HL-60 (cell line): ENCODE measurements around the gene SLC2A9.
A peak's percentile ranks its signal among the peaks of the same experiment; 100 is the strongest.

Experiments used
- DNase-seq, 2 experiments: peaks; one replicate each; pipeline ENCODE4 v3.0.0-alpha.2; 2010 to 2020; ENCODE audit warnings: low read depth in 1 of 2, low spot score in 1 of 2
- H3K27ac ChIP-seq: fragments of 250-450 bp; sonication (Bioruptor Pico); replicated peaks from 2 replicates; pipeline ENCODE4 v1.5.1; 2020; ENCODE audit warnings: mild to moderate bottlenecking, moderate library complexity
- H3K27me3 ChIP-seq: fragments of 250-450 bp; sonication (Bioruptor Pico); 2 replicates; pipeline ENCODE4 v1.5.1; 2021; ENCODE audit warnings: mild to moderate bottlenecking, moderate library complexity; ENCODE audit not compliant: insufficient read depth, poor library complexity, severe bottlenecking
- H3K4me3 ChIP-seq: replicated peaks from 2 replicates; pipeline ENCODE4 v1.5.1; 2011; ENCODE audit warnings: mild to moderate bottlenecking, control low read depth, low read length; ENCODE audit not compliant: insufficient read depth
- CTCF ChIP-seq: IDR thresholded peaks from one replicate; pipeline ENCODE4 v1.5.1; 2011; ENCODE audit warnings: low read length, control low read depth, inconsistent platforms; ENCODE audit not compliant: insufficient read depth
- GABPA ChIP-seq: IDR thresholded peaks from 2 replicates; pipeline ENCODE4 v1.6.1; 2012; ENCODE audit warnings: low read depth
- POLR2AphosphoS5 ChIP-seq: IDR thresholded peaks from 2 replicates; pipeline ENCODE4 v1.6.1; 2012; ENCODE audit warnings: low read depth
- REST ChIP-seq: IDR thresholded peaks from 2 replicates; pipeline ENCODE4 v1.6.1; 2012; ENCODE audit warnings: low read depth; ENCODE audit not compliant: insufficient replicate concordance
- SPI1 ChIP-seq: IDR thresholded peaks from 2 replicates; pipeline ENCODE4 v1.6.1; 2012; ENCODE audit warnings: low read depth, mild to moderate bottlenecking, borderline replicate concordance
- long read RNA-seq: library from polyadenylated mRNA; unstranded; transcript quantifications from one replicate; pipeline ENCODE4 v2.0.0, GENCODE V29; 2020

SLC2A9 gene
- long read RNA-seq, partial matches to known transcripts: 0 of 3 reads
- long read RNA-seq, other reads (novel, unspliced or antisense): 2 of 3 reads

GRCh38 chr4:10020871-10021652 lies at the start of gene SLC2A9:
Gene SLC2A9 (minus strand): TSS chr4:10021497. CDS start chr4:10021429, 68 bp downstream.
- peak in 1 of 2 experiments; percentile 52 for DNase-seq
- TF ChIP-seq REST (no peak), SPI1 (no peak), CTCF (no peak), POLR2AphosphoS5 (no peak), GABPA (no peak)
- H3K27me3 ChIP-seq: no peaks in the 10 kb centered on the region
- H3K27ac ChIP-seq: peak within 1 kb of the TSS; percentile 51
- H3K4me3 ChIP-seq: peak within 1 kb of the TSS; percentile 38

GRCh38 chr4:10069075-10069642 lies 47.9 kb upstream of the SLC2A9 start:
- TF ChIP-seq GABPA (no peak), SPI1 (no peak), REST (no peak), CTCF (no peak), POLR2AphosphoS5 (no peak)
- Histone ChIP-seq H3K27ac (no peak overlapping the region), H3K27me3 (no peaks in the 10 kb centered on the region), H3K4me3 (no peak overlapping the region)
- no peak for DNase-seq

GRCh38 chr4:10066670-10067651 lies 45.7 kb upstream of the SLC2A9 start:
- no peak for TF ChIP-seq REST
- TF ChIP-seq POLR2AphosphoS5: no peak
- TF ChIP-seq CTCF: no peak
- no peak for TF ChIP-seq SPI1
- no peak for TF ChIP-seq GABPA
- H3K4me3 ChIP-seq: no peak overlapping the region
- no peak for DNase-seq
- no peak overlapping the region for H3K27ac ChIP-seq
- H3K27me3 ChIP-seq: no peaks in the 10 kb centered on the region
